Right atrium auricular region (tissue), 2 donors: ENCODE data around the gene SPDYE8. TPM values are rescaled to one million over a fixed set of nuclear protein-coding genes. Genes with fewer than 3 reads are reported as not detected.
"Not testable (repeated sequence)": the region's sequence is repeated elsewhere in the genome, so short reads cannot be mapped to it uniquely, and the experiment has no call there.

Source experiments
- DNase-seq: peaks from one replicate; pipeline ENCODE4 v3.0.0-alpha.2; 2019; ENCODE audit warnings: low spot score
- H3K27ac ChIP-seq, 2 donors: fragments of 200-600 bp; sonication (generic); 1 replicate in 1 of 2; 2 replicates in 1 of 2; pipeline ENCODE4 v1.5.1; 2016 to 2019
- H3K27me3 ChIP-seq, 2 donors: fragments of 200-600 bp; sonication (generic); one replicate each; pipeline versions ENCODE4 v1.5.1 to v1.6.0; 2017 to 2019
- H3K36me3 ChIP-seq: fragments of 200-600 bp; sonication (generic); one replicate; pipeline ENCODE4 v1.5.1; 2016
- H3K4me1 ChIP-seq, 2 donors: fragments of 200-600 bp; sonication (generic); one replicate each; pipeline versions ENCODE4 v1.5.1 to v1.6.0; 2017 to 2019
- H3K4me3 ChIP-seq, 2 donors: fragments of 200-600 bp; sonication (generic); 1 replicate in 1 of 2; 2 replicates in 1 of 2; pipeline ENCODE4 v1.5.1; 2017 to 2019; ENCODE audit warnings: mild to moderate bottlenecking in 1 of 2, moderate library complexity in 1 of 2
- H3K9me3 ChIP-seq, 2 donors: fragments of 200-600 bp; sonication (generic); one replicate each; pipeline ENCODE4 v1.5.1; 2019
- total RNA-seq, 2 donors: library from RNA; depleted of rRNA; stranded (reverse); fragments of >200 nt; gene quantifications; one replicate each; pipeline ENCODE4 v1.1.0, GENCODE V29; 2016

Gene SPDYE8
- not detected for total RNA-seq

DNA sequence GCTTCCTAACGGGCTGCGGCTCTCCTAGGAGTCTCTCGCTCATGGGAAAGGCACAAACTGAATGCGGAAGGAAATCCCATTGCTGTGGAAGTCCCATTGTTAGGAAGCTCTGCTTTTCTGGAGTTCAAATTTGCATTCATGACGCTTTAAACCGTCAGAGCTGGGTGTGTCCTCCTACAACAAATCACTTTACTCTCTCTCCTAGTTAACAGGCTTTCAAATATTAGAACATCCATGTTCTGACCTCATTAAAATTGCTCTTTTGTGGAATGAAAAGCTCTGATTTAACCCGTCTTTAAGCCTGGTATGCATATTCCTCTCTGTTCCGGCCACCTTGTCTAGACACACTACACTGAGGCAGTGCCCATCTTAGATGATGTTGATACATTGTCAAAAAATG, at the start of gene SPDYE8:
TSS of gene SPDYE8 (minus strand) at position 101 of the 400 bp plus-strand sequence. CDS start 1,800 bp downstream, outside the sequence.
- not testable (repeated sequence) for H3K4me3 ChIP-seq, H3K36me3 ChIP-seq, H3K27me3 ChIP-seq, H3K9me3 ChIP-seq, H3K4me1 ChIP-seq, H3K27ac ChIP-seq, DNase-seq

DNA sequence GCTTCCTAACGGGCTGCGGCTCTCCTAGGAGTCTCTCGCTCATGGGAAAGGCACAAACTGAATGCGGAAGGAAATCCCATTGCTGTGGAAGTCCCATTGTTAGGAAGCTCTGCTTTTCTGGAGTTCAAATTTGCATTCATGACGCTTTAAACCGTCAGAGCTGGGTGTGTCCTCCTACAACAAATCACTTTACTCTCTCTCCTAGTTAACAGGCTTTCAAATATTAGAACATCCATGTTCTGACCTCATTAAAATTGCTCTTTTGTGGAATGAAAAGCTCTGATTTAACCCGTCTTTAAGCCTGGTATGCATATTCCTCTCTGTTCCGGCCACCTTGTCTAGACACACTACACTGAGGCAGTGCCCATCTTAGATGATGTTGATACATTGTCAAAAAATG, 28.2 kb upstream of the SPDYE8 start, which contains the start of gene SPDYE11:
TSS of gene SPDYE11 (minus strand) at position 101 of the 400 bp plus-strand sequence. CDS start 1,800 bp downstream, outside the sequence.
- H3K36me3 ChIP-seq, H3K4me3 ChIP-seq, H3K9me3 ChIP-seq, H3K27me3 ChIP-seq, H3K4me1 ChIP-seq, DNase-seq, H3K27ac ChIP-seq: not testable (repeated sequence)

DNA sequence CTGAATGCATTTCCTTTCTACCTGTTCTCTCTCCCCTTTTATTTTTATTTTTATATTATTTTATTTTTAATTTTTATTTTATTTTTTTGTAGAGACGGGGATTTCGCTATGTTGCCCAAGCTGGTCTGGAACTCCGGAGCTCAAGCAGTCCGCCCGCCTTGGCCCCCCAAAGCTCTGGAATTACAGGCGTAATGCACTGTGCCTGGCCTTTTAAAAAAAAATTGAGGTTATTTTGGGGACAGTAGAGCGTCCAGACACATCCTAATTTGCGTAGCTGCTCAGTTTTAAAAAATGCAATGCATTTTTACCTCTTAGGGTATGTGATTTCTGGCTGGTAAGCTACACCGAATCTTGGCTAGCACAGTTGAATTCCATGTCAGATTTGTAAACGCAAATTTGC, 23.1 kb downstream of the SPDYE8 start:
- not testable (repeated sequence) for DNase-seq, H3K9me3 ChIP-seq, H3K4me1 ChIP-seq, H3K36me3 ChIP-seq, H3K27me3 ChIP-seq
- Histone ChIP-seq H3K4me3 (peak overlapping the region; percentile 25 to 66), H3K27ac (peak overlapping the region in 1 of 2 donors; percentile 91)

GRCh38 chr7:73005693-73006447, 23.7 kb downstream of the SPDYE8 start:
- Histone ChIP-seq H3K4me3 (peak overlapping the region; percentile 59 to 66), H3K27ac (peak overlapping the region; percentile 89 to 91)
- H3K4me1 ChIP-seq, H3K27me3 ChIP-seq, H3K9me3 ChIP-seq, H3K36me3 ChIP-seq: not testable (repeated sequence)
- DNase-seq, result peak; percentile 95

DNA sequence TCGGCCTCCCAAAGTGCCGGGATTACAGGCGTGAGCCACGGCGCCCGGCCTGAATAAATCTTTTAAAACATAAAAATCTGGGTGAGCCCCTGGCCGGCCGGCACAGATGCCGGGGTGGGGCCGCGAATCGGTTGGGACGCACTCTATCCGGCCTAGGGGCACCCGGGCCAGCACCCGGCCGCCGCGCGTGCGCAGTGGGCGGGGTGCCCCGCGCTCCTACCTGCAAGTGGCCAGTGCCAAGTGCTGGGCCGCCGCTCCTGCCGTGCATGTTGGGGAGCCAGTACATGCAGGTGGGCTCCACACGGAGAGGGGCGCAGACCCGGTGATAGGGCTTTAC, 24.2 kb downstream of the SPDYE8 start:
- not testable (repeated sequence) for H3K36me3 ChIP-seq, H3K4me1 ChIP-seq, H3K27me3 ChIP-seq, H3K9me3 ChIP-seq
- Histone ChIP-seq H3K27ac (peak overlapping the region; percentile 89 to 91), H3K4me3 (peak overlapping the region; percentile 59 to 66)
- peak; percentile 73 for DNase-seq

DNA sequence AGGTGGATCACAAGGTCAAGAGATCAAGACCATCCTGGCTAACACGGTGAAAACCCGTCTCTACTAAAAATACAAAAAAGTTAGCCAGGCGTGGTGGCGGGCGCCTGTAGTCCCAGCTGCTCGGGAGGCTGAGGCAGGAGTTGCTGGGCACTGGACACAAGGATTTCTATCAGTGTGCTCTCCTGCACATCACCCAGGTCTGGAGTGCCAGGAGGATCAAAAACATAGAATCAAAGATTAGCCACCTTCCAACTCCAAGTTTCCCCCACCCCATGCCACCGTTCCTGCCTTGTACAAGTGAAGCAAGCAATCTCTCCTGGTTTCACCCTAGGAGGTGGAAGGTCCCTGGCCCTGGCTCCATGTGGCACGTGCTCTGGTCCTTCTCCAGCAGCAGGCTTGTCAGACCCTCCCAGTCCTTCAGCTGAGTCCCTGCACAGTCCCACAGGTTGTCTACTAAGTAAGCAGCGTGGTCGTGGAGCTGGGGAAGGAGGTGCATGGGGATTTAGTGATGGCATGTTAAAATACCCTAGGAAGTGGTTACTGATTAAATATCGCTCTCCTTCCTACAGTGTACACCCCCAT, 31.6 kb downstream of the SPDYE8 start:
- DNase-seq, H3K4me1 ChIP-seq, H3K4me3 ChIP-seq, H3K27me3 ChIP-seq, H3K9me3 ChIP-seq, H3K36me3 ChIP-seq, H3K27ac ChIP-seq: not testable (repeated sequence)

GRCh38 chr7:72997447-72997846, 32.1 kb downstream of the SPDYE8 start:
- not testable (repeated sequence) for DNase-seq, H3K4me3 ChIP-seq, H3K27me3 ChIP-seq, H3K36me3 ChIP-seq, H3K9me3 ChIP-seq, H3K27ac ChIP-seq, H3K4me1 ChIP-seq

GRCh38 chr7:72995484-72995883, 34.1 kb downstream of the SPDYE8 start:
- not testable (repeated sequence) for H3K4me1 ChIP-seq, H3K36me3 ChIP-seq, H3K9me3 ChIP-seq, H3K27ac ChIP-seq, DNase-seq, H3K4me3 ChIP-seq, H3K27me3 ChIP-seq

GRCh38 chr7:72990146-72990913, 39.2 kb downstream of the SPDYE8 start:
- H3K9me3 ChIP-seq, H3K4me3 ChIP-seq, H3K27ac ChIP-seq, DNase-seq, H3K27me3 ChIP-seq, H3K36me3 ChIP-seq, H3K4me1 ChIP-seq: not testable (repeated sequence)

GRCh38 chr7:72982084-72982483, 47.5 kb downstream of the SPDYE8 start:
- DNase-seq, result not testable (repeated sequence)

GRCh38 chr7:72980382-72980781, 49.2 kb downstream of the SPDYE8 start:
- H3K27ac ChIP-seq, H3K27me3 ChIP-seq, H3K9me3 ChIP-seq, DNase-seq, H3K4me3 ChIP-seq, H3K4me1 ChIP-seq, H3K36me3 ChIP-seq: not testable (repeated sequence)

More at GRCh38 chr7:72982084-72982483, 47.5 kb downstream of the SPDYE8 start:
- not testable (repeated sequence) for H3K27ac ChIP-seq, H3K4me1 ChIP-seq, H3K9me3 ChIP-seq, H3K27me3 ChIP-seq, H3K36me3 ChIP-seq, H3K4me3 ChIP-seq

GRCh38 chr7:72976434-72976833, 53.1 kb downstream of the SPDYE8 start:
- H3K9me3 ChIP-seq, DNase-seq, H3K36me3 ChIP-seq, H3K27ac ChIP-seq, H3K27me3 ChIP-seq, H3K4me3 ChIP-seq, H3K4me1 ChIP-seq: not testable (repeated sequence)

DNA sequence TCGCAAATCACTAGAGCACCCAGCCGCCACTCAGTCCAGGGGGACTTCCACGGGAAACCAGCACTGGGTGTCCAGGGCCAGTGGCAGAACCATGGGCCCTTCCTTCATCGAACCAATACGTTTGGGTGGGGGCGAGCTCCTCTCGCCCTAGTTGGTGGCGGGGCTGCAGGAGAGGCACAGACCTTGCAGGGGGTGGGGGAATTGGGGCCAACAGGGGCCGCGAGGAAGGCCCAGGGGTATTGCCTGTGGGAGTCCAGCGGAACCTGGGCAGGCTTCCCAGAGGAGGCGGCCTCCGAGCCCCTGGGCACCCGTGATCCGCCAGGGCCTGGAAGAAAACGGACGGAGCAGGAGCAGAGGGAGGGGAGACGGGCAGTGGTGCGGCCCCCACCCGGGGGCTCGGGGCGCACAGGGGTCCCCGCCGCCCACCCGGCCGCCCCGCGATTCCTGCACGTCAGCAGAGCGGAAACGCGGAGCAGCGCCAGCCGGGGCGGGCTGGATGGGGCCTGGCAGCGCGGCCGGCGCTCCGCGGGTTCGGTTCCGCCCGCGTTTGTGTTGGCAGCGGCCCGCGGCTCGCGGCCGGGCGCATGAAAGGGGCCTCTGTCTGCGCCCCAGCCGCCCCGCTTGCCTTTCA, 53.8 kb downstream of the SPDYE8 start:
- not testable (repeated sequence) for H3K27me3 ChIP-seq, H3K9me3 ChIP-seq, H3K36me3 ChIP-seq, H3K4me1 ChIP-seq, H3K4me3 ChIP-seq, H3K27ac ChIP-seq, DNase-seq

- not testable (repeated sequence) for H3K9me3 ChIP-seq, H3K27me3 ChIP-seq, H3K27ac ChIP-seq, H3K4me3 ChIP-seq, H3K36me3 ChIP-seq, H3K4me1 ChIP-seq, DNase-seq
These were observed 54.8 kb downstream of the SPDYE8 start for GRCh38 chr7:72974781-72975180.
